Keratinocyte (primary cell): ENCODE measurements around the gene TRIM4. TPM values are rescaled to one million over a fixed set of nuclear protein-coding genes. Genes with fewer than 3 reads are reported as not detected.
"Not testable (repeated sequence)": the region's sequence is repeated elsewhere in the genome, so short reads cannot be mapped to it uniquely, and the experiment has no call there.

Experiments used
- DNase-seq: peaks from one replicate; pipeline ENCODE4 v3.0.0-alpha.2; 2011; ENCODE audit warnings: low read depth, missing footprints, low spot score
- FAIRE-seq: peaks from 2 replicates; lab custom pipeline; 2011; peaks lifted over from hg19 to GRCh38; lab: Jason Lieb, UNC
- H2AFZ ChIP-seq: 2 replicates; pipeline ENCODE4 v1.6.0; 2012; ENCODE audit warnings: low read length, control low read depth, inconsistent platforms; ENCODE audit not compliant: control insufficient read depth
- H3K27ac ChIP-seq: 2 replicates; pipeline ENCODE4 v1.5.1; 2011; ENCODE audit warnings: low read length; ENCODE audit not compliant: control insufficient read depth, insufficient read depth
- H3K27me3 ChIP-seq: 3 replicates; pipeline ENCODE4 v1.6.0; 2011; ENCODE audit warnings: low read length; ENCODE audit not compliant: control insufficient read depth, insufficient read depth; ENCODE audit errors: extremely low read depth
- H3K36me3 ChIP-seq, 2 experiments: 2 replicates in 1 of 2; 3 replicates in 1 of 2; pipeline ENCODE4 v1.5.1; 2011; ENCODE audit warnings: low read length in 2 of 2, mild to moderate bottlenecking in 1 of 2; ENCODE audit not compliant: control insufficient read depth in 2 of 2, insufficient read depth in 2 of 2; ENCODE audit errors: extremely low read depth in 1 of 2
- H3K4me1 ChIP-seq: 3 replicates; pipeline ENCODE4 v1.5.1; 2011; ENCODE audit warnings: low read length; ENCODE audit not compliant: control insufficient read depth, insufficient read depth; ENCODE audit errors: extremely low read depth
- H3K4me2 ChIP-seq: 3 replicates; pipeline ENCODE4 v1.6.0; 2011; ENCODE audit warnings: low read depth, low read length; ENCODE audit not compliant: control insufficient read depth, insufficient read depth; ENCODE audit errors: extremely low read depth
- H3K4me3 ChIP-seq, 3 experiments: fragments of 200-600 bp in 1 of 3; sonication (generic) in 1 of 3; 2 replicates in 2 of 3; 3 replicates in 1 of 3; pipeline ENCODE4 v1.5.1; 2011 to 2016; ENCODE audit warnings: low read length in 3 of 3, mild to moderate bottlenecking in 3 of 3, control low read depth in 2 of 3, inconsistent platforms in 1 of 3, low read depth in 1 of 3, mixed read lengths in 1 of 3, mixed run types in 1 of 3, moderate library complexity in 1 of 3; ENCODE audit not compliant: control insufficient read depth in 2 of 3, insufficient read depth in 2 of 3; ENCODE audit errors: extremely low read depth in 1 of 3
- H3K79me2 ChIP-seq: 2 replicates; pipeline ENCODE4 v1.6.0; 2012; ENCODE audit warnings: low read length; ENCODE audit not compliant: control insufficient read depth, insufficient read depth
- H3K9ac ChIP-seq: 3 replicates; pipeline ENCODE4 v1.6.0; 2011; ENCODE audit warnings: low read length; ENCODE audit not compliant: control insufficient read depth, insufficient read depth; ENCODE audit errors: extremely low read depth
- H3K9me1 ChIP-seq: 3 replicates; pipeline ENCODE4 v1.6.0; 2011; ENCODE audit warnings: low read length; ENCODE audit not compliant: control insufficient read depth, insufficient read depth; ENCODE audit errors: extremely low read depth
- H3K9me3 ChIP-seq: 2 replicates; pipeline ENCODE4 v1.5.1; 2012; ENCODE audit warnings: low read depth, low read length; ENCODE audit not compliant: control insufficient read depth
- H4K20me1 ChIP-seq: 3 replicates; pipeline ENCODE4 v1.6.0; 2011; ENCODE audit warnings: low read length; ENCODE audit not compliant: control insufficient read depth, insufficient read depth; ENCODE audit errors: extremely low read depth
- EZH2 ChIP-seq: IDR thresholded peaks from one replicate; pipeline ENCODE4 v1.6.1; 2012; ENCODE audit warnings: inconsistent platforms, mild to moderate bottlenecking, low read length, moderate library complexity
- dilution Hi-C: fragments of 300-500 bp; cut with MboI; formaldehyde crosslinking; loops from one replicate; pipeline ENCODE4 v1.7.0; 2020; ENCODE audit warnings: low sequenced_read_pairs; ENCODE audit not compliant: extremely low pct_ligation_motif_present
- polyA plus RNA-seq, 5 experiments: library from polyadenylated mRNA; depleted of rRNA in 3 of 5; stranded (reverse) in 3 of 5; stranded (forward) in 1 of 5; unstranded in 1 of 5; fragments of >200 nt; gene quantifications; 1 replicate in 1 of 5; 2 replicates in 3 of 5; 3 replicates in 1 of 5; pipeline versions ENCODE4 v1.2.1 to v1.2.3, GENCODE V29; 2011 to 2012; ENCODE audit warnings: missing spikeins in 2 of 5, low read depth in 1 of 5, low replicate concordance in 1 of 5
- TF ChIP-seq, protein P1 (sequence below), 3 experiments: IDR thresholded peaks in 1 of 3; conservative IDR thresholded peaks in 1 of 3; optimal IDR thresholded peaks in 1 of 3; 2 replicates in 2 of 3; 3 replicates in 1 of 3; pipeline versions ENCODE3 to v1.5.1; 2011; ENCODE audit warnings: low read length in 3 of 3, mild to moderate bottlenecking in 3 of 3, moderate library complexity in 2 of 3, control low read depth in 1 of 3, inconsistent platforms in 1 of 3; ENCODE audit not compliant: insufficient read depth in 2 of 3; ENCODE audit errors: extremely low read depth in 1 of 3

TRIM4 gene
- polyA plus RNA-seq, 1 donor (not counting 4 experiments of a cell fraction or from before 2014, with no cell fraction given) = 25.5 TPM

DNA sequence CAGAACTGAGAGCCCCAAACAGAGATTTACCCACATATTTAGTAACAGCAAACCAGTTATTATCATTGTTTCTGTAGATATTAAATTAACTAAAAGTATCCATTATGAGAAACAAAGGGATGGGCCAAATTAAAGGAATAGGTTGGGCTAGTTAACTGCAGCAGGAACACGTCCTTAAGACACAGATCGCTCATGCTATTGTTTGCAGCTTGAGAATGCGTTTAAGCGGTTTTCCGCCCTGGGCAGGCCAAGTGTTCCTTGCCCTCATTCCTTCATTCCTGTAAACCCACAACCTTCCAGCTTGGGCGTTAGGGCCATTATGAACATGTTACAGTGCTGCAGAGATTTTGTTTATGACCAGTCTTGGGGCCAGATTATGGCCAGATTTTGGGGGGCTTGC, 31.5 kb upstream of the TRIM4 start:
- H3K36me3 ChIP-seq, H3K4me3 ChIP-seq, H3K9ac ChIP-seq, FAIRE-seq, H3K79me2 ChIP-seq, H3K9me1 ChIP-seq, H3K4me2 ChIP-seq, H3K27ac ChIP-seq, H3K9me3 ChIP-seq, H2AFZ ChIP-seq, H3K27me3 ChIP-seq, DNase-seq, dilution Hi-C loops, H3K4me1 ChIP-seq, H4K20me1 ChIP-seq: not testable (repeated sequence)

DNA sequence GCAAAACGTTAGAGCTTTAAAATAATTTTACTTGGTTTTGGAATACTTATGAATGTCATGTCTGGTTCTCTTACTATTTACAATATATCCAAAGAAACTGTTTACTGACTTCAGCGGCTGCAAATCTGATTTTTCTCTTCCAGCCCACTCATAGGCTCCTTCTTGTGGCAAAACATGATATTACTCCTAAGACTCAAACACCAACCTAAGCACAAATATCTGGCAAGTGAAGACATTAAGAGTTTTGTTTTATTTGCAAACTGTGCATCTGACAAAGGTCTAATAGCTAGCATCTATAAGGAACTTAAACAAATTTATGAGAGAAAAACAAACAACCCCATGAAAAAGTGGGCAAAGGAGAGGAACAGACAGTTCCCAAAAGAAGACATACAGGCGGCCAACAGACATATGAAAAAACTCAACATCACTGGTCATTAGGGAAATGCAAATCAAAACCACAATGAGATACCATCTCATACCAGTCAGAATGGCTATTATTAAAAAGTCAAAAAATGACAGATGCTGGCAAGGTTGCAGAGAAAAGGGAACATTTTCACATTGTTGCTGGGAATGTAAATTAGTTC, 30.4 kb upstream of the TRIM4 start:
- no peak for FAIRE-seq
- TF ChIP-seq, protein P1, sequence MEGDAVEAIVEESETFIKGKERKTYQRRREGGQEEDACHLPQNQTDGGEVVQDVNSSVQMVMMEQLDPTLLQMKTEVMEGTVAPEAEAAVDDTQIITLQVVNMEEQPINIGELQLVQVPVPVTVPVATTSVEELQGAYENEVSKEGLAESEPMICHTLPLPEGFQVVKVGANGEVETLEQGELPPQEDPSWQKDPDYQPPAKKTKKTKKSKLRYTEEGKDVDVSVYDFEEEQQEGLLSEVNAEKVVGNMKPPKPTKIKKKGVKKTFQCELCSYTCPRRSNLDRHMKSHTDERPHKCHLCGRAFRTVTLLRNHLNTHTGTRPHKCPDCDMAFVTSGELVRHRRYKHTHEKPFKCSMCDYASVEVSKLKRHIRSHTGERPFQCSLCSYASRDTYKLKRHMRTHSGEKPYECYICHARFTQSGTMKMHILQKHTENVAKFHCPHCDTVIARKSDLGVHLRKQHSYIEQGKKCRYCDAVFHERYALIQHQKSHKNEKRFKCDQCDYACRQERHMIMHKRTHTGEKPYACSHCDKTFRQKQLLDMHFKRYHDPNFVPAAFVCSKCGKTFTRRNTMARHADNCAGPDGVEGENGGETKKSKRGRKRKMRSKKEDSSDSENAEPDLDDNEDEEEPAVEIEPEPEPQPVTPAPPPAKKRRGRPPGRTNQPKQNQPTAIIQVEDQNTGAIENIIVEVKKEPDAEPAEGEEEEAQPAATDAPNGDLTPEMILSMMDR (optimal IDR thresholded peaks at IDR 0.05 in 1 of 3, IDR thresholded peaks at IDR 0.05 in 1 of 3, conservative IDR thresholded peaks at IDR 0.05 in 1 of 3; ENCODE audit: extremely low read depth in 1 of 3, insufficient read depth in 2 of 3, low read length in 3 of 3) = peak in 1 of 3 experiments; percentile 37
- TF ChIP-seq EZH2 = no peak
- no peaks in the 10 kb centered on the region for H3K27me3 ChIP-seq
- H3K27ac ChIP-seq = no peak overlapping the region
- no peaks in the 10 kb centered on the region for H3K9me3 ChIP-seq
- no peak overlapping the region for H3K4me2 ChIP-seq
- dilution Hi-C loops = no loop called here
- no peak for DNase-seq
- H3K4me3 ChIP-seq = no peak overlapping the region
- H3K4me1 ChIP-seq = no peaks in the 10 kb centered on the region
- no peaks in the 10 kb centered on the region for H3K9me1 ChIP-seq
- no peak overlapping the region for H3K9ac ChIP-seq
- H2AFZ ChIP-seq = no peak overlapping the region
- H3K79me2 ChIP-seq = no peaks in the 10 kb centered on the region
- H3K36me3 ChIP-seq = no peaks in the 10 kb centered on the region
- H4K20me1 ChIP-seq = no peaks in the 10 kb centered on the region

DNA sequence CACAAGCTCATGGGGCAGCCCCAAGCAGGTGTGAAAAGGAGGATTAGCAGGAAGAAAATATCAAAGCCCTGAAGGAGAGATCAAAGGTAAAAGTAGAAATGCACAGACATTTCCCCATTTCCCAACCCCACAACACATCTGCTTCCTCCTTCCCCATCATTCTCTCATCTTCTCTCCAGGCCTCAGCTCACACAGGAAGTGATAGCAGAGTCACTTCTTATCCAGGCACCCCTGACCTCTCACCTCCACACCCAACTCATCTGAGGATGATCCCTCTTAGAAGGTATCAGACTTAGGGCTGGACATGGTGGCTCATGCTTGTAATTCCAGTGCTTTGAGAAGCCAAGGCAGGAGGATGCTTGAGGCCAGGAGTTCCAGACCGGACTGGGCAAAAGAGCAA, 28.3 kb upstream of the TRIM4 start:
- no peak overlapping the region for H3K9ac ChIP-seq
- dilution Hi-C loops = no loop called here
- H3K4me2 ChIP-seq = no peak overlapping the region
- no peaks in the 10 kb centered on the region for H3K4me1 ChIP-seq
- no peak for TF ChIP-seq EZH2
- TF ChIP-seq, protein P1 (optimal IDR thresholded peaks at IDR 0.05 in 1 of 3, IDR thresholded peaks at IDR 0.05 in 1 of 3, conservative IDR thresholded peaks at IDR 0.05 in 1 of 3; ENCODE audit: extremely low read depth in 1 of 3, insufficient read depth in 2 of 3, low read length in 3 of 3) = no peak
- H3K27ac ChIP-seq = no peak overlapping the region
- no peak overlapping the region for H2AFZ ChIP-seq
- no peaks in the 10 kb centered on the region for H3K27me3 ChIP-seq
- no peaks in the 10 kb centered on the region for H3K9me1 ChIP-seq
- no peaks in the 10 kb centered on the region for H3K36me3 ChIP-seq
- H3K9me3 ChIP-seq = no peaks in the 10 kb centered on the region
- H3K79me2 ChIP-seq = no peaks in the 10 kb centered on the region
- DNase-seq (no peak), FAIRE-seq (no peak)
- no peak overlapping the region for H3K4me3 ChIP-seq
- no peaks in the 10 kb centered on the region for H4K20me1 ChIP-seq
